ENCODE results near the gene SLC7A1. TPM values are rescaled to one million over a fixed set of nuclear protein-coding genes. Genes with fewer than 3 reads are reported as not detected.

The SLC7A1 gene
- total RNA-seq, 1 experiment from 2014 or later = 45.4 TPM

- no peaks in the 10 kb centered on the region for H3K36me3 ChIP-seq (ENCODE audit: insufficient read depth, low read length)
Observed at GRCh38 chr13:29490561-29490885, 105.0 kb downstream of the SLC7A1 start.

GRCh38 chr13:29489650-29490560 lies 105.6 kb downstream of the SLC7A1 start:
- Histone ChIP-seq H3K27me3 (ENCODE audit: low read length) (no peaks in the 10 kb centered on the region), H3K4me3 (ENCODE audit: low read length) (no peak overlapping the region), H2AFZ (ENCODE audit: low read length) (no peak overlapping the region), H3K27ac (ENCODE audit: low read length) (no peak overlapping the region), H3K9me3 (ENCODE audit: low read length) (no peaks in the 10 kb centered on the region), H3K36me3 (ENCODE audit: insufficient read depth, low read length) (no peaks in the 10 kb centered on the region), H3K4me2 (ENCODE audit: low read depth, low read length, poor library complexity, severe bottlenecking) (no peak overlapping the region), H3K9ac (ENCODE audit: low read length) (no peak overlapping the region), H4K20me1 (ENCODE audit: insufficient read depth, low read depth, low read length) (no peaks in the 10 kb centered on the region), H3K9me2 (replicated peaks; ENCODE audit: insufficient read depth, low read length) (no peaks in the 10 kb centered on the region), H3K4me1 (ENCODE audit: low read length) (peaks cover 57% of the 10 kb centered on the region), H3K79me2 (ENCODE audit: low read length) (no peaks in the 10 kb centered on the region)
- no peak for DNase-seq

More at GRCh38 chr13:29490561-29490885, 105.0 kb downstream of the SLC7A1 start:
- Histone ChIP-seq H4K20me1 (ENCODE audit: insufficient read depth, low read depth, low read length) (no peaks in the 10 kb centered on the region), H3K27ac (ENCODE audit: low read length) (no peak overlapping the region), H3K4me2 (ENCODE audit: low read depth, low read length, poor library complexity, severe bottlenecking) (no peak overlapping the region), H3K9ac (ENCODE audit: low read length) (no peak overlapping the region), H3K79me2 (ENCODE audit: low read length) (no peaks in the 10 kb centered on the region), H3K27me3 (ENCODE audit: low read length) (no peaks in the 10 kb centered on the region), H3K4me1 (ENCODE audit: low read length) (peaks cover 57% of the 10 kb centered on the region), H2AFZ (ENCODE audit: low read length) (no peak overlapping the region), H3K4me3 (ENCODE audit: low read length) (no peak overlapping the region), H3K9me3 (ENCODE audit: low read length) (no peaks in the 10 kb centered on the region), H3K9me2 (replicated peaks; ENCODE audit: insufficient read depth, low read length) (no peaks in the 10 kb centered on the region)
- DNase-seq = no peak

GRCh38 chr13:29487466-29488454 lies 107.7 kb downstream of the SLC7A1 start:
- DNase-seq = no peak
- no peak overlapping the region for H3K27ac ChIP-seq (ENCODE audit: low read length)
- H3K4me2 ChIP-seq (ENCODE audit: low read depth, low read length, poor library complexity, severe bottlenecking) = no peak overlapping the region
- no peaks in the 10 kb centered on the region for H3K27me3 ChIP-seq (ENCODE audit: low read length)
- H3K9me2 ChIP-seq (replicated peaks; ENCODE audit: insufficient read depth, low read length) = no peaks in the 10 kb centered on the region
- no peak overlapping the region for H3K9ac ChIP-seq (ENCODE audit: low read length)
- H4K20me1 ChIP-seq (ENCODE audit: insufficient read depth, low read depth, low read length) = no peaks in the 10 kb centered on the region
- peaks cover 57% of the 10 kb centered on the region for H3K4me1 ChIP-seq (ENCODE audit: low read length)
- H2AFZ ChIP-seq (ENCODE audit: low read length) = no peak overlapping the region
- H3K79me2 ChIP-seq (ENCODE audit: low read length) = no peaks in the 10 kb centered on the region
- H3K9me3 ChIP-seq (ENCODE audit: low read length) = no peaks in the 10 kb centered on the region
- H3K36me3 ChIP-seq (ENCODE audit: insufficient read depth, low read length) = no peaks in the 10 kb centered on the region
- H3K4me3 ChIP-seq (ENCODE audit: low read length) = no peak overlapping the region

GRCh38 chr13:29486551-29486950 lies 108.9 kb downstream of the SLC7A1 start:
- Histone ChIP-seq H4K20me1 (ENCODE audit: insufficient read depth, low read depth, low read length) (no peaks in the 10 kb centered on the region), H3K9ac (ENCODE audit: low read length) (no peak overlapping the region), H3K27ac (ENCODE audit: low read length) (no peak overlapping the region), H3K36me3 (ENCODE audit: insufficient read depth, low read length) (no peaks in the 10 kb centered on the region), H2AFZ (ENCODE audit: low read length) (no peak overlapping the region), H3K9me3 (ENCODE audit: low read length) (no peaks in the 10 kb centered on the region), H3K9me2 (replicated peaks; ENCODE audit: insufficient read depth, low read length) (no peaks in the 10 kb centered on the region), H3K27me3 (ENCODE audit: low read length) (no peaks in the 10 kb centered on the region), H3K79me2 (ENCODE audit: low read length) (no peaks in the 10 kb centered on the region), H3K4me1 (ENCODE audit: low read length) (peaks cover 57% of the 10 kb centered on the region), H3K4me3 (ENCODE audit: low read length) (no peak overlapping the region), H3K4me2 (ENCODE audit: low read depth, low read length, poor library complexity, severe bottlenecking) (no peak overlapping the region)
- DNase-seq = no peak

GRCh38 chr13:29484796-29485195 lies 110.7 kb downstream of the SLC7A1 start:
- Histone ChIP-seq H3K36me3 (ENCODE audit: insufficient read depth, low read length) (no peaks in the 10 kb centered on the region), H3K9ac (ENCODE audit: low read length) (peak overlapping the region; percentile 47), H3K27me3 (ENCODE audit: low read length) (no peaks in the 10 kb centered on the region), H3K4me2 (ENCODE audit: low read depth, low read length, poor library complexity, severe bottlenecking) (peak overlapping the region; percentile 84), H2AFZ (ENCODE audit: low read length) (no peak overlapping the region), H3K4me1 (ENCODE audit: low read length) (peaks cover 60% of the 10 kb centered on the region), H3K79me2 (ENCODE audit: low read length) (no peaks in the 10 kb centered on the region), H4K20me1 (ENCODE audit: insufficient read depth, low read depth, low read length) (no peaks in the 10 kb centered on the region), H3K9me2 (replicated peaks; ENCODE audit: insufficient read depth, low read length) (no peaks in the 10 kb centered on the region), H3K27ac (ENCODE audit: low read length) (peak overlapping the region; percentile 87), H3K4me3 (ENCODE audit: low read length) (peak overlapping the region; percentile 32), H3K9me3 (ENCODE audit: low read length) (no peaks in the 10 kb centered on the region)
- DNase-seq = no peak

GRCh38 chr13:29484236-29484635 lies 111.3 kb downstream of the SLC7A1 start:
- peak overlapping the region; percentile 84 for H3K4me2 ChIP-seq (ENCODE audit: low read depth, low read length, poor library complexity, severe bottlenecking)
- no peaks in the 10 kb centered on the region for H4K20me1 ChIP-seq (ENCODE audit: insufficient read depth, low read depth, low read length)
- DNase-seq = peak; percentile 94
- peak overlapping the region; percentile 61 for H3K4me3 ChIP-seq (ENCODE audit: low read length)
- H3K27ac ChIP-seq (ENCODE audit: low read length) = peak overlapping the region; percentile 87
- peak overlapping the region; percentile 58 for H3K9ac ChIP-seq (ENCODE audit: low read length)
- H3K27me3 ChIP-seq (ENCODE audit: low read length) = no peaks in the 10 kb centered on the region
- no peaks in the 10 kb centered on the region for H3K79me2 ChIP-seq (ENCODE audit: low read length)
- H3K4me1 ChIP-seq (ENCODE audit: low read length) = peaks cover 65% of the 10 kb centered on the region
- no peaks in the 10 kb centered on the region for H3K36me3 ChIP-seq (ENCODE audit: insufficient read depth, low read length)
- H3K9me2 ChIP-seq (replicated peaks; ENCODE audit: insufficient read depth, low read length) = no peaks in the 10 kb centered on the region
- H2AFZ ChIP-seq (ENCODE audit: low read length) = no peak overlapping the region
- no peaks in the 10 kb centered on the region for H3K9me3 ChIP-seq (ENCODE audit: low read length)

GRCh38 chr13:29483623-29484022 lies 111.9 kb downstream of the SLC7A1 start:
- H4K20me1 ChIP-seq (ENCODE audit: insufficient read depth, low read depth, low read length) = no peaks in the 10 kb centered on the region
- peak overlapping the region; percentile 61 for H3K4me3 ChIP-seq (ENCODE audit: low read length)
- peaks cover 71% of the 10 kb centered on the region for H3K4me1 ChIP-seq (ENCODE audit: low read length)
- no peaks in the 10 kb centered on the region for H3K9me3 ChIP-seq (ENCODE audit: low read length)
- H3K9me2 ChIP-seq (replicated peaks; ENCODE audit: insufficient read depth, low read length) = no peaks in the 10 kb centered on the region
- DNase-seq = no peak
- H3K27ac ChIP-seq (ENCODE audit: low read length) = peak overlapping the region; percentile 87
- peak overlapping the region; percentile 84 for H3K4me2 ChIP-seq (ENCODE audit: low read depth, low read length, poor library complexity, severe bottlenecking)
- H3K36me3 ChIP-seq (ENCODE audit: insufficient read depth, low read length) = no peaks in the 10 kb centered on the region
- H2AFZ ChIP-seq (ENCODE audit: low read length) = peak overlapping the region; percentile 21; the same call in 1 of the 2 replicates
- H3K79me2 ChIP-seq (ENCODE audit: low read length) = no peaks in the 10 kb centered on the region
- no peaks in the 10 kb centered on the region for H3K27me3 ChIP-seq (ENCODE audit: low read length)
- peak overlapping the region; percentile 58 for H3K9ac ChIP-seq (ENCODE audit: low read length)

- Histone ChIP-seq H3K36me3 (ENCODE audit: insufficient read depth, low read length) (no peaks in the 10 kb centered on the region), H2AFZ (ENCODE audit: low read length) (peak overlapping the region; percentile 21; the same call in 1 of the 2 replicates), H3K79me2 (ENCODE audit: low read length) (no peaks in the 10 kb centered on the region), H3K9me3 (ENCODE audit: low read length) (no peaks in the 10 kb centered on the region), H3K27me3 (ENCODE audit: low read length) (no peaks in the 10 kb centered on the region), H3K9me2 (replicated peaks; ENCODE audit: insufficient read depth, low read length) (no peaks in the 10 kb centered on the region), H3K9ac (ENCODE audit: low read length) (peak overlapping the region; percentile 58), H4K20me1 (ENCODE audit: insufficient read depth, low read depth, low read length) (no peaks in the 10 kb centered on the region), H3K4me1 (ENCODE audit: low read length) (peaks cover 70% of the 10 kb centered on the region), H3K4me3 (ENCODE audit: low read length) (peak overlapping the region; percentile 61), H3K4me2 (ENCODE audit: low read depth, low read length, poor library complexity, severe bottlenecking) (peak overlapping the region; percentile 84), H3K27ac (ENCODE audit: low read length) (peak overlapping the region; percentile 87)
- peak; percentile 80 for DNase-seq
Observed at GRCh38 chr13:29483211-29483610, 112.3 kb downstream of the SLC7A1 start.

Measured in Karpas-422 (cell line).